EL (cell line): Measurements from ENCODE around the gene MAN1C1.
A peak's percentile ranks its signal among the peaks of the same experiment; 100 is the strongest.

Experiments
- DNase-seq: peaks from one replicate; pipeline ENCODE4 v3.0.0-alpha.2; 2016

MAN1C1 gene

DNA sequence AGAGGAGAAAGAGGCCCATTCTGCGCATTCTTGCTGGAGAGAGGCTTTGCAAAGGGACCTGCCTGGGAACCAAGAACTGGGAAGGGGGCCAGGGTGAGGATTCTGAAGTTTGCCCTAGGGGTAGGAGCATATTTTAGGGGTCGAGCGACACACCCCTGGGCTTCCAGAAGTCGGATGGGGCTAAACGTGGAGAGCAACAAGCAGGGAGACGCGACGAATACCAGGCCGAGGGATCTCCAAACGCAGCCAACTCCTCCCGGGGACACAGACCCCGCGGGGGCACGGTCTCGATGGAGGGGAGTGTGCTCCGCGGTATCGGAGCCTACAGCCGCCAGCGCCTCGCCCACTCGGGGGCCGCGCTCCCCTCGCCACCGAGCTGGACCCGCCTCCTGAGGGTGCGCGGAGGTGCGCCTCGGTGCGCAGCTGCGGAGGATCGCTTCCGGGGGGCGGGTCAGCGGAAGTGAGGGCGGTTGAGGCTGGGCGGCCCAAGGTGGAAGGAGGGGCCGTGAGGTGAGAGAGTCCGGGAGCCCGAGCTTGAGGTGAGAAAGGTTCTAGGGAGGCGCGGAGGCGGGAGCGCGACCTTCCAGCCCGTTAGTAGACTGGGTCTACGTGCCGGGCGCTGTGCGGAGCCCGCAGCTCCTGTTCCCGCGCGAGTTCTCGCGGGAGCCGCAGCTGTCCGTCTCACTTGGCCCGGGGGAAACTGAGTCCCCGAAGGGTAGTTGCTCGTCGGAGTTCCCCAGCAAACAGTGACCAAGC lies 203.1 kb downstream of the MAN1C1 start, which contains the start of gene MTFR1L:
Gene MTFR1L, plus strand, starts transcription at position 464 of the 756 bp plus-strand sequence. CDS start 3,151 bp downstream, outside the sequence.
- peak; percentile 79 for DNase-seq

DNA sequence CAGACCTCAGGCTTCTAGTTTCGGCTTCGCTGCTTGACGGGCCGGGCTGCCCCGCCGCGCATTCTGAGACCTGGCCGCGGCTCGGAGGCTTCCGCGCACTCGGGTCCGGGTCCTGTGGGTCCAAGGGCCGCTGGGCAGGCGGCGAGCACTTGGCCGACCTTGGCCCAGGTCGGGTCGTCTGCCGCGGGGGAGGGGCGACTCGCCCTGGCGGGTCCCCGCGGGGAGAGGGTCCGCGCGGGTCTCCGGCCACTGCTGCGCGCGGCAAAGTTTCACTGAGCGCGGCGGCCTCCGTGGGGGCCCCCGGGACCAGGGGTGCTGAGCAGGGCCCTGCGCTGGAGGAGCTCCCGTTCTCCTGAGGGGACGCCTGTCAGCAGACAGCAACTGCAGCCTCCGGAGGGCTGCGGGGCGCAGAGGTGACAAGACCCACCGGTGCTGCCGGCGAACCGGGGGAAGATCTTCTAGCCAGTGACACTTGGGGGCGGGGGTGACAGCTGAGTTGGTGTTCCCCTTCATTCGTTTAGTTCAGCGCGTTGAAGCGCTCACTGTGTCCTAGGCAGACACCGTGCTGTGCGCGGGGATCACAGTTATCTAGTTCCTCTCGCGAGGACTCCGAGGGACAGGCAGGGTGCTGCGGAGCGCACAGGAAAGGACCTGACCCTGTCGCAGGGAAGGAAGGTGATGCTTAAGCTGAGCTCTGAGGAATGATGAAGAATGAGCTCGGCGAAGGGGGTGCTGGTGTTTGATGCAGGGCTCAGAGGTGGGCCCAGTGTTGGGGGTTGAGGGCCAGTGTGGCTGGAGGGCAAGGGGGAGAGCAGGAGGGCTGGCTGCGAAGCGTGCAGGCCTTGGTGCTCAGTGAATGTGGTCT lies 203.9 kb downstream of the MAN1C1 start:
- DNase-seq: peak; percentile 73

GRCh38 chr1:25821112-25821476 lies 204.5 kb downstream of the MAN1C1 start:
- no peak for DNase-seq

GRCh38 chr1:25821630-25822091 lies 205.1 kb downstream of the MAN1C1 start:
- DNase-seq: peak; percentile 58

- no peak for DNase-seq
Measured at GRCh38 chr1:25825605-25826004, 209.0 kb downstream of the MAN1C1 start.

DNA sequence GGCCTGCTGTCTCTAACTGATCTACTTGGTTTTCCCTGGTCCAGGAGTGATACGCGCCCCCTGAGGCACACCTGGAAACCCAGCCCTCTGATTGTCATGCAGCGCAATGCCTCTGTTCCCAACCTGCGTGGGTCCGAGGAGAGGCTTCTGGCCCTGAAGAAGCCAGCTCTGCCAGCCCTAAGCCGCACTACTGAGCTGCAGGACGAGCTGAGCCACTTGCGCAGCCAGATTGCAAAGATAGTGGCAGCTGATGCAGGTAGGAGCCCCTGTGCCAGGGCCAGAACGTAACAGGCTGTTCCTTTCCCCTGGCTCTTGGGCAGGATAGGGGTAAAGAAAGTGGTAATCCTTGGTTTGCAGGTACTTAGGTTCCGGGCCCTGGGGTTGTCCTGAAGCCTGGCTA lies 210.0 kb downstream of the MAN1C1 start:
- no peak for DNase-seq

- DNase-seq: no peak
Measured at GRCh38 chr1:25828491-25828890, 211.9 kb downstream of the MAN1C1 start.

DNA sequence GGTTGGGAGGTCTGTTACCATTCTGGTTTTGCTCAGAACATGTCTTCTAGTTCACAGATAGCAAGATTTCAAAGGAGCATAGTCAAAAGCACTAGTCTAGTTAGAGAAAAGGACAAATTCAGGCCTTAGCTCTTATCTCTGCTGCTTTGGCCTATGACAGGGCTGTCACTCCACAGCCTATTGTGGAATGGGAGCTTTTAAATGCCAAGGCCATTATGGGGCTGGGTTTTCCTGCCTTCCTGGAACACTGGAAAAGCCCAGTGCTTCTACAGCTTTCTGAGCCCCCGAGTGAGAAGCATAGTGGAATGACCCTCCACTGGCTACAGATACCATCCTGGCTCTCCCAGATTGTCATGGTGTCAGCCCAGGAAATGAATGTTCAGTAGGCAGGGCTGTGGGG lies 212.5 kb downstream of the MAN1C1 start:
- no peak for DNase-seq

DNA sequence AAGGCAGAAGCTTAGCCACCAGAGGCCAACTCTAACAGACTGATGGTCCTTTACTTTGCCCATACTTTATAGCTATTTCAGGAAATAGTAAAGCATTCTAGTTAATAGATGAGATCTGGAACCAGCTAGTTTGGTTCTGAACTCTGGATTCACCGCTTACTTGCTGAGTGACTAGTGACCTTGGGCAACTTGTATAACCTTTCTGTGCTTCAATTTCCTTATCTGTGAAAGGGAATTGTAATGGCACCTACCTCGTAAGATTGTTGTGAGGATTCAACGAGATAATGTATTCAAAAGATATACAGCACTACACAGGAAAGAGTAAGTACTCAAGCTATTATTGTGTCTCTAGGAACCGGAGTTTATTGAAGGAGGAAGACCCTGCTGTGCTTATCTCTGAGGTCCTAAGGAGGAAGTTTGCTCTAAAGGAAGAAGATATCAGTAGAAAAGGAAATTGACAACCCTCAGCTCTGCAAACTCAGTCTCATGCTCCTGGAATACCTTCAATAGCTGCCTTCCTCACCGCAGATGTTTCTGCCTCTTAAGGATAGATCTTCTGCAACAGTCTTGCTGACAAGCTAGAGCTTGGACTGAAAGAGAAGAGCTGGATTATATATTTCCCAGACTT lies 215.1 kb downstream of the MAN1C1 start:
- no peak for DNase-seq

DNA sequence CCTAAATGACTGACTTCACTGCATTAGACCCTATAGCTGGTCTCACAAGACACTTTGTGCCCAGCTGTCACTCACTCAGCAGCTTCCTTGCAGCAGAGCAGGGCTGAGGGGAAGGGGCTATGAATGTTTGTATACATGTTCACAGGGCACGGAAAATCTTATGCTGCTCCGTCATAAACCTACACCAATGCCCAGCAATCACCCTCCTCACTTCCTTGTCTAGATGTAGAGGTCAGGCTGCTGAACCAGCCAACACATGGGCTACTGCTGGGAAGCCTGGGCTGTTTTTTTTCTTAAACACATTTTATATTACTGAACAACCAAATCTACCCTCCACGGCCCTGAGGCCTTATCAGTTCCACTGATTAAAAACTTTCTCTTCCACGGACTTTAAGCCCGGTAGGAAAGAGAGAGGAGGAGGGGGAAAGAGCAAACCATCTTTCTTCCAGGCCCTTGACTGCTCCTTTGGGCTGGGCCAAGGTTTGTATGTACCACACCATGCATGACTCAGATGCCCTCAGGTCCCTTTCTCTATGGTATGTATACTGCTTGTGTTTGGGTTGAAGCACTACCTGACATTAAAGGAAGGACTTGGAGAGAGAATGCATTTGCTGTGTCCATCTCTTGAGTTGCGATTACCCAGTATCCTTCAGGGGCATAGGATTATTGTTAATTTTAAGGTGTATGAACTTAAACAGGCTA lies 215.9 kb downstream of the MAN1C1 start:
- DNase-seq: peak; percentile 49

DNA sequence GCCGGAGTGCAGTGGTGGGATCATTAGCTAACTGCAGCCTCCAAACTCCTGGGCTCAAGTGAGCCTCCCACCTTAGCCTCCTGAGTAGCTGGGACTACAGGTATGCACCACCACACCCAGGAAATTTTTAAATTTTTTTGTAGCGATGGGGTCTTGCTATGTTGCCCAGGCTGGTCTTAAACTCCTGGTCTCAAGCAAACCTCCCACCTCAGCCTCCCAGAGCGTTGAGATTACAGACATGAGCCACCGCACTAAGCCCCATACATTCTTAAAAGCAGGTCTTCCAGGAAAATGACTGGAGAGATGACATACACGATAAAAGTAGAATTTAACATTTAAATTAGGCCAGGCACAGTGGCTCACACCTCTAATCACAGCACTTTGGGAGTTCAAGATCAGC lies 216.6 kb downstream of the MAN1C1 start:
- DNase-seq: no peak
